Measurements from ENCODE around the gene FAM89A.
"Not testable (repeated sequence)": the region's sequence is repeated elsewhere in the genome, so short reads cannot be mapped to it uniquely, and the experiment has no call there.

The FAM89A gene

DNA sequence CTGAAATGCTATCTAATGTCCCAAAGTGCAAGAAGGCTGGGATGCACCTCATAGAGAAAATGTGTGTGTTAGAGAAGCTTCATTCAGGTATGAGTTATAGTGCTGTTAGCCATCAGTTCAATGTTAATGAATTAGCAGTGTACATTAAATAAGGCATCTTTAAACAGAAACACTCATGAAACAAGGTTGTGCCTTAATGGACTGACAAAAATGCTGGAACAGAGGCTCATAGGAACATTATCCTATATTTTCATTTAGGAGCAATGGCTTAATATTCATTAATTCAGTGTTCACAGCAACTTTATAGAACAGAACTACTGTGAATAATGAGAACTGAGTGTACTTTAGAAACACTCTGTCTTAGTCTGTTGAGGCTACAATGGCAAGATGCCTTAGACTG is 15.2 kb upstream of the FAM89A start:
- DNase-seq (ENCODE audit: low spot score): no peak

DNA sequence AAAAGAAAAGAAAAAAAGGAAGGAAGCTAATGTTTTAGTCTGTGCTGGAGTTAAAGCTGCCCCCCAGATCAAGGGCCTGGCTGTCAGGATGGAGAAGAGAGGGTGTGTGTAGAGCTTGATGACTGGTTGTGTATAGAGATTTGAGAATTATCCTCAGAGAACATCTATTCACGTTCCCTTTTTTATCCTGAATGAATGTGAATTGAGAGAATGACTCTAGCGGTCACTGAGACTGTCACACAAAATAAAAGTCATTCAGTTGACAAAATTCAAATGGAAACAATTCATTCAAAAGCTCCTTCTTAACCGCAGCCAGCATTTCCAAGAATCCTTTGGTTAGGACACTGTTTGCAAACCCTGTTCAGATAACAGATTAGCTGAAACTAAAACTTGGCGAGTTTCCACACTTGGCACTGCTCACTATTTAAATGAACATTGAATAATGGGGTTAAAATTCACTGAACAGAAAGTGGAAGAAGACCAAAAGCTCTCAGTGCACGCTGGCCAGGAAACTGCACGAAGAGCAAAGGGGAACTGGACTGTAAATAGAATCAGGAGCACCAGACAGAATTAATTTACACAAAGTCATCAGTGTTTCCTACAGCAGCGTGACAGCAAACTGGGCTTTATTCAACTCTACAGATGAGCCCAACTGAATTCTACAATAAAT is 13.6 kb upstream of the FAM89A start:
- peak; percentile 45 for DNase-seq (ENCODE audit: low spot score)

DNA sequence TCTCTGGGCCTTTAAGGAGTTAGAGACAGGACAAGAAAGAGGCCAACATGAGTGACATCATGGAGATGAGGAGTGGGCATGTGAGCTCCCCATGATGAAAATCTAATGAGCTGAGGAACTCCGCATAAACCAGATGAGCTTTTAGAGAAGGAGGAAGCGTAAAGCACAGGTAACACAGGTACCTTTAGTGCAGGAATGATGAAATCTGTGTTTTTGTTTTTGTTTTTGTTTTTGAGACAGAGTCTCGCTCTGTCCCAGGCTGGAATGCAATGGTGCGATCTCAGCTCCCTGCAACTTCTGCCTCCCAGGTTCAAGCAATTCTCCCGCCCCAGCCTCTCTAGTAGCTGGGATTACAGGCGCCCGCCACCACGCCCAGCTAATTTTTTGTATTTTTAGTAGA is 12.7 kb upstream of the FAM89A start:
- DNase-seq (ENCODE audit: low spot score): no peak

DNA sequence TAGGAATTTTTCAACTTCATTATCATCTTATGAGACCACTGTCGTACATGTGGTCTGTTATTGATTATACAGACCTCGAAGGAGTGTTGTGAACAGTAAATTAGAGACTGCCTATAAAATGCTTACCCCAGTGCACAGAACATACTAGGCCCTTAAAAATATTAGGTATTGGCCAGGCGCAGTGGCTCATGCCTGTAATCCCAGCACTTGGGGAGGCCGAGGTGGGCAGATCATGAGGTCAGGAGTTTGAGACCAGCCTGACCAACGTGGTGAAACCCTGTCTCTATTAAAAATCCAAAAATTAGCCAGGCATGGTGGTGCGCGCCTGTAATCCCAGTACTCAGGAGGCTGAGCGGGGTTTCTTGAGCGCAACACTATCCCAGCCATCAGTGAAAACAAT is 10.9 kb upstream of the FAM89A start:
- DNase-seq (ENCODE audit: low spot score): not testable (repeated sequence)

DNA sequence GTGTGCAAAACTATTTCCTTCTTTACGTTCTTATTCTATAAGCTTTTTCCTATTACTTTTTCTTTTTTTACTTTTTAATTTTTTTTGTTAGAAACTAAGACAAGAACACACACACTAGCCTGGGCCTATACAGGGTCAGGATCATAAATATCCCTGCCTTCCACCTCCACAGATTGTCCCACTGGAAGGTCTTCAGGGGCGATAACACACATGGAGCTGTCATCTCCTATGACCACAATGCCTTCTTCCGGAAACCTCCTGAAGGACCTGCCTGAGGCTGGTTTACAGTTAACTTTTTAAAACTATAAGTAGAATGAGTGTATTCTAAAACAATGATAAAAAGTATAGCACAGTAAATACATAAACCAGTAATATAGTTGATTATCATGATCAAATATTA is 10.3 kb upstream of the FAM89A start:
- DNase-seq (ENCODE audit: low spot score): no peak

DNA sequence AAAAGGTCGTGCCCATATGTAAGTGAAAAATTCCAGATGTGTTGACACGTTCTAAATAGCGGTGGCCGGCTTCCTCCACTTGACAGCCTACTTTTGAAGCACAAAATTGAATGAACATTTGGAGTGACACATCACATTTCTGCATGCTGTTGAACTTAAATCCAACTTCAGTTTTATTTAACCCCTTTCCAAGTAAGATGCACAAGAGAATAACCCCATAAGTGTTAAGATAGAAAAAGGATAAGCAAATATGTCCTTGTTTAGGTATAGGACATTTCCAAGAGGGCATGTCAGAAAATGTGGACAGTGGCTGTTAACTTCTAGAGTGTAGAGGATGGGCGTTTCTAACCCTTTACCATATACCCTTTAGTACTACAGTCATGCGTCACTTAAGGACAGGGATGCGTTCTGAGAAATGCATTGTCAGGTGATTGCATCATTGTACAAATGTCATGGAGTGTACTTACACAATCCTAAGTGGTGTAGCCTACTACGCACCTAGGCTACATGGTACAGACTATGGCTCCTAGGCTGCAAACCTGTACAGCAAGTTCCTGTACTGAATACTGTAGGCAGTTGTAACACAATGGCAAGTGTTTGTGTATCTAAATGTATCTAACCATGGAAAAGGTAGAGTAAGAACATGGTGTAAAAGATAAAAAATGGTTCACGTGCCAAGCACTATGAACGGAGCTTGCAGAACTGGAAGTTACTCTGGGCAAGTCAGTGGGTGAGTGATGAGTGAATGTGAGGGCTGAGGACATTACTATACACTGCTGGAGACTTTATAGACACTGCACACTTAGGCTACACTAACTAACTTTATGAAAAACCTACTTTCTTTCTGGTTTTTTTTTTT is 9.3 kb upstream of the FAM89A start:
- DNase-seq (ENCODE audit: low spot score): no peak

DNA sequence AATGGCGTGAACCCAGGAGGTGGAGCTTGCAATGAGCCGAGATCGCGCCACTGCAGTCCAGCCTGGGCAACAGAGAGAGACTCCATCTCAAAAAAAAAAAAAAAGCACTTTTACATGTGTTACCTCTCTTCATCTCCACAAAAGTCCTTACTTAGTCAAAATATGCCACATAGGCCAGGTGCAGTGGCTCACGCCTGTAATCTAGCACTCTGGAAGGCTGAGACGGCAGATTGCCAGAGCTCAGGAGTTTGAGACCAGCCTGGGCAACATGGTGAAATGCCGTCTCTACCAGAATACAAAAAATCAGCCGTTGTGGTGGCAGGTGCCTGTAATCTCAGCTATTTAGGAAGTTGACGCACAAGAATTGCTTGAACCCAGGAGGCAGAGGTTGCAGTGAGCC is 8.4 kb upstream of the FAM89A start:
- DNase-seq (ENCODE audit: low spot score): not testable (repeated sequence)

DNA sequence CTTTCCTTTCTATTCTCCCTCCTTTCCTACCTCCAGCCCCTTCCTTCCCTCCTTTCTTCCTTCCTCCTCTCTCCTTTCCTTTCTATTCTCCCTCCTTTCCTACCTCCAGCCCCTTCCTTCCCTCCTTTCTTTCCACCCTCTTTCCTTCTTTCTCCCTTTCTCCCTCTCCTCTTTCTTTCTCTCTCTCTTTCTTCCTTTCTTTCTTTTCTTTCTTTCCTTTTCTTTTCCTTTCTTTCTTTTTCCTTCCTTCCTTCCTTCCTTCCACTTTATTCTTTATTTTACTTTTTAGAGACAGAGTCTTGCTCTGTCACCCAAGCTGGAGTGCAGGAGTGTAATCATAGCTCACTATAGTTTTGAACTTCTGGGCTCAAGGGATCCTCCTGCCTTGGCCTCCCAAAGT is 7.5 kb upstream of the FAM89A start:
- not testable (repeated sequence) for DNase-seq (ENCODE audit: low spot score)

DNA sequence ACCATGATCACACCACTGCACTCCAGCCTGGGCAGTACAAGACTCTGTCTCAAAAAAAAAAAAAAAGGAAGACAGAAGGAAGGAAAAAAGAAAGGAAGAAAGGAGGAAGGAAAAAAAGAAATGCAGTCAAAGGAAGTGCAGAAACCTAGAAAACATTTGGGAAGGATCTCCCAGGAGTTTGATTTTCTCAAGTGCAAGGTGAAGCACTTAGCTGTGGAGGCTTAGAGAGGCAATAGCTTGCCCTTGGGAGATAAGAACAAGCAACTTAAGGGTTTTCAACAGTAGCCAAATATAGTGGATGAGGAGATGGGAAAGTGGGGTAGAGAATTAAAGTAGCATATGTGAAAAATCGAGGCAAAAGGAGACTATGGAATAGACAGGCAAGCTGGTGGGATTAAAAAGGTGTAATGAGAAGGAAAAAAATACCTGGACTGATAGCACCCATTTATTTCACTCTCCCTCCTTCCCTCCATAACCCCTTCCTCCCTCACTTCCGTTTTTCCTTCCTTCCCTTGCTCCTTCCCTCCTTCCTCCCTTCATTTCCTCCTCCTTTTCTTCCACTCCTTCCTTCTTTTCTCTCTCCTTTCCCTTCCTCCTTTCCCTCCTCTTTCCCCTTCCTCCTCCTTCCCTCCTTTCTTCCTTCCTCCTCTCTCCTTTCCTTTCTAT is 6.8 kb upstream of the FAM89A start:
- no peak for DNase-seq (ENCODE audit: low spot score)

DNA sequence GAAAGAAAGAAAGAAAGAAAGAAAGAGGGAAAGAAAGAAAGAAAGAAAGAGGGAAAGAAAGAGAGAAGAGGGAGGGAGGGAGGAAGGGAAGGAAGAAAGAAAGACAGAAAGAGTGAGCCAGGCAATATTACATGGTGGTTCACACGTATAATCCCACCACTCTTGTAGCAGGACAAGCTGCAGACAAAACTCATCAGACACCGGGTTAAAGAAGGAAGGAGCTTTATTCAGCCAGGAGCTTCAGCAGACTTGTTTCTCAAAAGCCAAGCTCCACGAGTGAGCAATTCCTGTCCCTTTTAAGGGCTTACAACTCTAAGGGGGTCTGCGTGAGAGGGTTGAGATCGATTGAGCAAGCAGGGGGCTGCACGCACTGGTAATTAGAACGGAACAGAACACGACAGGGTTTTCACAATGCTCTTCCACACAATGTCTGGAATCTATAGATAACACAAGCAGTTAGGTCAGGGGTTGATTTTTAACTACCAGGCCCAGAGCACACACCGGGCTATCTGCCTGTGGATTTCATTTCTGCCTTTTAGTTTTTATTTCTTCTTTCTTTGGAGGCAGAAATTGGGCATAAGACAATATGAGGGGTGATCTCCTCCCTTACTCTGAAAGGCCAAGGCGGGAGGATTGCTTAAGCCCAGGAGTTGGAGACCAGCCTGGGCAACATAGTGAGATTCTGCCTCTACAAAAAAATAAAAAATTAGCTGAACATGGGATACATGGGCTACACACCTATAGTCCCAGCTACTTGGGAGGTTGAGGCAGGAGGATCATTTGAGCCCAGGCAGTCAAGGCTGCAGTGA is 6.1 kb upstream of the FAM89A start:
- not testable (repeated sequence) for DNase-seq (ENCODE audit: low spot score)

DNA sequence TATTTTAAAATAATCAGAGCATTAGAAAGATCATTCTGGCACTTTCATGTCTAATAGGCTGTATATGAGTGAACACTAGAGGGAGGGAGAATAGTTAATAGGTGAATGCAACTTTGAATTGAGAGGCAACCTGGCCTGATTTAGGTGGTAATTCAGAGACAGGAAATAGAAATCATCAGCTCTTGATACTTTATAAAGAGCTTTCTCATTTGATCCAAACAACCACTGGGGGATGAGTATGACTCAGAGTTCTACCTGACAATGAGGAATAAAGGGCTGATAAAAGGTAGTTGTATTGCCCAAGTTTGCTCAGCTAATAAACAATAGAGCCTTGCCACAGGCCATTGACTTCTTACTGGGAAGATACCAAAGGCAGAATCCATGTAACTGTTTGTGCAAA is 5.2 kb upstream of the FAM89A start:
- DNase-seq (ENCODE audit: low spot score): no peak

DNA sequence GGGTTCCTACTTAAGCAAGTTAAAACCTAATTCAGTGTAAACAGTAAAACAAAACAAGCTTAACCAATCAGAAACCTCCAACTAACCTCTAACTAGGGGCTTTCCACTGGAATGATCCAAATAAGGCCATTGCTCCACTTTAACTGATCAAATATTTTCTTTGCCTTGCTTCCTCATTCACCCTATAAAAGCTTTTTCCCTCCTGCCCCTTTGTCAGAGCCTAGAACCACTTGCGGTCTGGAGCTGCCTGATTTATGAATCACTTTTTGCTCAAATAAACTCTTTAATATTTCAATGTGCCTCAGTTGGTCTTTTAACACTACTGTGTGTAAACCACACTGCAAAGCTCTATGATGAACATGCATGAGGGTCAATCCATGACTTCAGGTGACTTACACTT is 4.5 kb upstream of the FAM89A start:
- DNase-seq (ENCODE audit: low spot score): no peak

DNA sequence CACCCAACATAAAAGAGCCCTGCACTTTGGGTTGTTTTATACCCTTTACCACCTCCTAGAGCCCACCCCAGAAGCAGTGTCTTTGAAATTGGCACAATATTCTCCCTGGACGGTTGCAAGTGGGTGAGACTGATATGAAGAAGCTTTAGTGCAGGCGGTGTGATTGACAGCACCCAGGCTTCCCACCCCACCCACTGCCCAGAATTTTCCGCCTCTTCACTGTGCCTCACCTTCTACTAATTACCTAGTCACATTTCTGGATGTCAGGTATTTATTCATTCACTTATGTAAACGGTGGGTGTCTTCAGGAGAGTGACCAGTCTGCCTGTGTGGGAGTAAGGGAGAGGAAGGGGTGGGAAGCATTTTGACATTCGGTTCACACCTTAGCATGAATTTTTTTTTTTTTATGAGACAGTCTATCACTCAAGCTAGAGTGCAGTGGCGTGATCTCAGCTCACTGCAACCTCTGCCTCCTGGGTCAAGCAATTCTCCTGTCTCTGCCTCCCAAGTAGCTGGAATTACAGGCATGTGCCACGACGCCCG is 1.7 kb upstream of the FAM89A start:
- DNase-seq (ENCODE audit: low spot score): peak; percentile 39

DNA sequence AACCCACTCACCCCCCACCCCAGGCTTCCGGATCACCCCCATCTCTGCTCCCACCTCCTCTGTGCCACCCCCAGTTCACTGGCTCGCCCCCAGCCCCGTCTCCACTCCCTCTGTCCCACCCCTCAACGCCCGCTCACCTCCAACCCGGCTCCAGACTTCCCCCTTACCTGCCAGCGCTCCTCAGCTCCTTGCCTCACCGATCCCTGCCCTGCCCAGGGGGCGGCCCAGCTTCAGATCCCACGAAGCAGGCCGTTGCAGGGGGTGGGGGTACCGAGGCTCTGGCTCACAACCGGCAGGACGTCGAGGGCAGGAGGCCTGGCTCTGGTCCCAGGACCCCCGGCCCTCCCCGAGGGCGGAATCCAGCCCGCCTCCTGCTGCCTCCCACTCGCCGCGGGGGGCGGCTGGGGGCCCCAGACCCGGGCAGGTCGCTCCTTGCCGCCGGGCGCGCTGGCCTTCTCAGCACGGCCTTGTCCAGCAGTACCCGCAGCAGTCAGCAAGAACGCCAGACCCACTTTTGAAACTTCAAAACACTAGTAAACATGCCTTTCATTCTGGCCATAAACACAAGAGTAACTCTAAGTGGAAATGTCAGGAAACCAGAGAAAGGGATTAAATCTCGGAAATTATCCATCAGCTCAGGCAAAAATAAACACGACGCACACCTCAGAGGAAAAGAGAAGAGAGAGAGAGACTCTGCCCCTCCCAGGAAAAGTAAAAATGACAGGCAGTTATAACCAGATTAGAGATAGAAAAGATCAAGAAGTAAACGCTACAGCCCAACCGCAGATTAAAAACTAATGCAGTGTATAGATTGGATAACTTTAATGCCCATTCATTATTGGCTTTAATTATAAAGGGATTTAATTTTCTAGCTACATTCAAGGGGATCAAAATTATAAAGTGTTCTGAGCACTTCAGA is 1.0 kb upstream of the FAM89A start:
- no peak for DNase-seq (ENCODE audit: low spot score)

DNA sequence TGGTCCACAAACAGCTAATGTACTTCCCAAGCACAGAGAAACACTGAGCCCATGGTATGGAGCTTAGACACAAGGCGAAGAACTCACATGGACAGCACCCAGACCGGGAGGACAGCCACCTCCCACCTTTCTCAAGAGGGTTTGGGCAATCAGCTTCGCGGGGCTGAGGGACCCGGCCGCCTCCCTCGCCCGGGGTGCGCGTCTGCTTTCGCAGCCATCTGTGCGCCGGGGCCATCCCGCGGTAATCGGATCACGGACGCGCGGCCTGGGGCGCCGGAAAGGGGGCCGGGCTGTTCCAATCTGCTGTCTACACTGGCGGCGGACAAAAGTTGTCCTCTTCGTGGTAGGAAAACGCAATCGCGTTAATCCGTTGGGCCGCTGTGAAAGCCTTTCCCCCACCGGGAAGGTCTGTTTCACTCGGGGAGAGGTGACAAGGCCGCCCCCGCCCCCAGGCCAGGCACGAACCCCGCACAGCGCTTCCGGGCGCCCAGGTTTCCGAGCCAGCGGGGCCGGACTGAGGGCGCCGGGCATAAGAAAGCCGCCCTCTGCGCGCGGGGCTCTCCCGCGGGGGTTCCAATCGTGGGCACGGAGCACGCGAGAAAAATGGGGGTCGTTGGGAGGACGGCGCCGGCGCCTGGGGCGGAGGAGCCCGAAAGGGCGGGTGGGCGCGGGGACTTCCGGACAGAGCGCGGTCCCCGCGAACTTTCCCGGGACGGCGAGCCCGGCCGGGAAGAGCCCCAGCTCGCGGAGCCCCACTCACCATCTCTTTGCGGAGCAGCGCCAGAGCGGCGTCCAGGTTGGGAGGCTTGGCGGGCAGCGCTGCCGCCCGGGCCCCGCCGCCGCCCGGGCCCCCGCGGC is 664 bp downstream of the FAM89A start:
- no peak for DNase-seq (ENCODE audit: low spot score)

DNA sequence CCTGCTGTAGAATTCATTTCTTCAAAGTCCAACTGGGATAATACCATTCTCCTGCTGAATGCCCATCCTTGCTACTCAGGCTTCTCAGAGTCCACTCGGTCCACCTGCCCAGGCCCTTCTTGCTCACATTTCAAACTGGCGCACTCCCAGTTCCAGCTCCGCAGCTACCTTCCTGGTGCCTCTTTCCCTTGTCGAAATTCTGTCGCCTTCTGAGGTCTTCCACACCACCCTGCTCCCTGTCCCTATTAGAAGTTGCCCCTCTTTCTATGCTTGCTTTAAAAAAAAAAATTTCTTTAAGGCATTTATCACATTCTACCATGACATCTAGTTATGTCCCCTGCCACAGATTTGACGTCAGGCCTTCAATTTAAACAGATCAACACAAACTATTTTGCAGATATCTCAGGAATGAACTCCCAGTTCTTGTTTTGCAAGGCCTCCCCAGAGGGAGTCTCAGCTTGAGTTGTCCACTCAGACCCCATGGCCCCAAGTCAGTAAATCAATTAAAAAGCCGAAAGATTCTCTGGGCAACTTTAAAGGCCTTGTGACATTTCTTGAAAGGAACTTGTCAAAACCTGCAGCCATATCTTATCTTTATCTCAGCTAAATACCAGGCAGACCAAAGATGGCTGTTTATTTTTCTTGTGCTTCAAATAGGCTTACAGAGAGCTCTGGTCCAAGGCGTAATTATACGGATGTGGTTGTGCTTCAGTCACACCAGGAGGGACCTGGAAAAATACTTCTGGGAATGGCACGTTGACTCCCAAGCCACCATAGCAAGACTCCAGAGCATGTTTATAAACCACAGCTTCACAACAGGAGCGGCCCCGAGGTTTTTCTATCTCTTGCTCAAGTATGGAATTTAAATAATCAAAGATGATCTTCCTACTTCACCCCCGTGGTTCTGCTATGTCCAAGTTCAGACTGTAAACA is 2.2 kb downstream of the FAM89A start:
- DNase-seq (ENCODE audit: low spot score): no peak

DNA sequence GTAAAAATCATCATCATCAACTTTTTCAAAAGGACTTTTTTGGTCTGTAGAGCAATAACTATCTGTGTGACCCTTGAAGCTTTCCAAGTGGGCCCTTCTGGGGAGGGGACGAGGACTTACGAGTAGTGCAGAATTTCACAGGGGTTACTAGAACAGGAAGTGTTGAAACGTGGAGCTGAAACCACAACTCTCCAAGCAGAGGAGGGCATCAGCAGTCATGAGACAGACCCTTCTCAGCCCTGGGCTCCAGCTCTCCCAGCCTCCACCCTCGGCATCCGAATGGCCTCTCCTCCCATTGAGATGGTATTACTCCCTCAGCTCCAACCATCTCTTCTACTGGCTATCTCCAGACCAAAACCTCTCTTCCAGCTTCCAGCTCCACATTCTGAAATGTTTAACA is 3.6 kb downstream of the FAM89A start:
- no peak for DNase-seq (ENCODE audit: low spot score)

DNA sequence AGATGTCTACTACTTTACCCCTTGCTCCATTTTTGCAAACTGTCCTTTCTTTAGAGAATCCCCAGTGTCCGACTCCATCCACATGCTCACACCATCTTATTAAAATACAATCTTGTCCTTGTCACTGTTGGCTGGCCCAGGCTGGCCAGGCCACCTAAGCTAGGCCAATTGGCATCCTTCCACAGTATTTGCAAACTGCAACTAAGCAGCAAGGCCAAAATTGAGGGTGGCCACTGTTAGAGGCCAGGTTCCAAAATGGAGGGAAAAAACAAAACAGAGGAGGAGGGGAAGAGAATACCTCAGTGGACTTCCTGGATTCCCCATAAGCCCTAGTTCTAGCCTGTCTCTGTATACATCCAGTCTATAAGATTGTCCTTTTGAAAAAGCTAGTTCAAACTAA is 4.3 kb downstream of the FAM89A start:
- no peak for DNase-seq (ENCODE audit: low spot score)

DNA sequence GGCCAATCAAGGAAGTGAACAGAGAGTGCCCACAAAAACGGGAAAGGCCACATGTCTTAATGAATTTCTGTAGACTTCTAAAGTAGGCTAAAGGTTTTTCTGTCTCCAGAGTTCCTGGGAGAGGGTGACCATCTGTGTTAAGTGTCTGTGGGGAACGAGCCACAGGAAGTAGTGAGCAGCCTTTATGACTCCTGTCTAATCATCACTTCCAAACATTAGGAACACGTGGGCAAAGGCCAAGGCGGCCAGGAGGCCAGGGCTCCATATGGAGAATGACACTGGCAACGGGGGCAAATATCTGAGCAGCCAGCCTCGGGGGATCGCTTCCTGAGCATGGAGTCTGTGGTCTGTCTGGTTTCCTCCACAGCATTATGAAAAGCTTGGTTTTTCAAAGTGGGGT is 7.1 kb downstream of the FAM89A start:
- no peak for DNase-seq (ENCODE audit: low spot score)
